Measurements from ENCODE around the gene PSMD14. TPM values are rescaled to one million over a fixed set of nuclear protein-coding genes. Genes with fewer than 3 reads are reported as not detected.

The PSMD14 gene
- total RNA-seq, 1 donor from 2014 or later, result 73.3 TPM

- no peak for DNase-seq (ENCODE audit: extremely low read depth, low read depth, low spot score)
These were observed 66.2 kb downstream of the PSMD14 start for GRCh38 chr2:161374446-161374845.

GRCh38 chr2:161379740-161380139, 71.5 kb downstream of the PSMD14 start:
- DNase-seq (ENCODE audit: extremely low read depth, low read depth, low spot score), result no peak

GRCh38 chr2:161381546-161381945, 73.3 kb downstream of the PSMD14 start:
- no peak for DNase-seq (ENCODE audit: extremely low read depth, low read depth, low spot score)

- DNase-seq (ENCODE audit: extremely low read depth, low read depth, low spot score), result no peak
These were observed 74.5 kb downstream of the PSMD14 start for GRCh38 chr2:161382747-161383146.

GRCh38 chr2:161384864-161385263, 76.6 kb downstream of the PSMD14 start:
- DNase-seq (ENCODE audit: extremely low read depth, low read depth, low spot score), result no peak

GRCh38 chr2:161386228-161386824, 78.1 kb downstream of the PSMD14 start:
- DNase-seq (ENCODE audit: extremely low read depth, low read depth, low spot score), result no peak

GRCh38 chr2:161388146-161388779, 80.0 kb downstream of the PSMD14 start:
- DNase-seq (ENCODE audit: extremely low read depth, low read depth, low spot score), result no peak

- DNase-seq (ENCODE audit: extremely low read depth, low read depth, low spot score), result no peak
These were observed 83.7 kb downstream of the PSMD14 start for GRCh38 chr2:161391737-161392506.

- DNase-seq (ENCODE audit: extremely low read depth, low read depth, low spot score), result no peak
These were observed 91.9 kb downstream of the PSMD14 start for GRCh38 chr2:161400076-161400475.

GRCh38 chr2:161402297-161402696, 94.1 kb downstream of the PSMD14 start:
- no peak for DNase-seq (ENCODE audit: extremely low read depth, low read depth, low spot score)

- no peak for DNase-seq (ENCODE audit: extremely low read depth, low read depth, low spot score)
These were observed 98.1 kb downstream of the PSMD14 start for GRCh38 chr2:161406316-161406715.

- no peak for DNase-seq (ENCODE audit: extremely low read depth, low read depth, low spot score)
These were observed 99.4 kb downstream of the PSMD14 start for GRCh38 chr2:161407597-161407996.

- DNase-seq (ENCODE audit: extremely low read depth, low read depth, low spot score), result no peak
These were observed 101.2 kb downstream of the PSMD14 start for GRCh38 chr2:161409308-161409907.

- no peak for DNase-seq (ENCODE audit: extremely low read depth, low read depth, low spot score)
These were observed 104.1 kb downstream of the PSMD14 start for GRCh38 chr2:161412346-161412745.

GRCh38 chr2:161414042-161415033, 106.1 kb downstream of the PSMD14 start:
- no peak for DNase-seq (ENCODE audit: extremely low read depth, low read depth, low spot score)

- DNase-seq (ENCODE audit: extremely low read depth, low read depth, low spot score), result no peak
These were observed 107.1 kb downstream of the PSMD14 start for GRCh38 chr2:161415034-161415986.

- DNase-seq (ENCODE audit: extremely low read depth, low read depth, low spot score), result no peak
These were observed 107.9 kb downstream of the PSMD14 start, which contains the start of gene TBR1 for GRCh38 chr2:161415987-161416707. Gene TBR1, plus strand, starts transcription at chr2:161416297. Its CDS starts 114 bp downstream, at chr2:161416411.

- no peak for DNase-seq (ENCODE audit: extremely low read depth, low read depth, low spot score)
These were observed 108.6 kb downstream of the PSMD14 start for GRCh38 chr2:161416708-161417437.

All from glomerular endothelial cell (primary cell).